ENCODE results near the gene DTNBP1. TPM values are rescaled to one million over a fixed set of nuclear protein-coding genes. Genes with fewer than 3 reads are reported as not detected.

The DTNBP1 gene
- total RNA-seq, 1 experiment from 2014 or later = 12.8 TPM

DNA sequence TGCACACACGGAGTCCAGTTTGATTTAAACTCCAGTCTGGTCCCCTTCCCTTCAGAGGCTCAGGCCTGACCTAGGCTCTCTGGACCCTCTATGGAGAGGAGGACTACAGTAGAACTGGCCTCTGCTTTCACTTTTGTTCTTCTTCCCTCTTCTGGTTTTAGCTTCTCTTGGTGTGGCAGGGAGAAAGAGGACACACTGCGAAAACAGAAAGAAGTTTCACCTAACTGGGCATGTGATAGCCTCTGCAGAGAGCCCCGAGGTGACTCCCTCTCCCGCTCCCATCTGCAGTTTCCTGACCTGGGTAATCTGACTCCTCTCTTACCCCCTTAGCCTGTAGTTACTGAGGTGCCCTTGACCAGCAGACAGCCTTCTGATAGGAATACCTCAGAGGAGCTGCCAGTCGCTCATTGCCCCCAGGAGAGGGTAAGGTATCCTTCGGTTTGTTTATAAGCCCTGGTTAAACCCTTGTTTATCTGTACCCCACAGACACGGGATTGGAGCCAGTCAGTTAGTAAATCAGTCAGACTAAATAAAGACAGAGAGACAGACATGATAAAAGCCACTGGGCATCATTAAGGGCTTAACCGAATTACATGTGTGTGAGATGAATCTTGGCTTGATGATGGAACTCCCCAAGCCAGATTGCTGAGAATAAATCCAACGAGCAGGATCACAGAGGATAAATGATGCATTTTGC lies 12.0 kb upstream of the DTNBP1 start:
- Mint-ChIP-seq H3K27ac (ENCODE audit: unreplicated experiment) (no peak overlapping the region), H3K9me3 (ENCODE audit: low read depth, unreplicated experiment) (no peaks in the 10 kb centered on the region), H3K4me3 (ENCODE audit: low read depth, unreplicated experiment) (no peak overlapping the region), H3K36me3 (ENCODE audit: insufficient read depth, unreplicated experiment) (no peaks in the 10 kb centered on the region), H3K27me3 (ENCODE audit: unreplicated experiment) (peaks cover 22% of the 10 kb centered on the region), H3K4me1 (ENCODE audit: low read depth, unreplicated experiment) (no peaks in the 10 kb centered on the region)
- DNase-seq = no peak
- TF ChIP-seq, protein P1, sequence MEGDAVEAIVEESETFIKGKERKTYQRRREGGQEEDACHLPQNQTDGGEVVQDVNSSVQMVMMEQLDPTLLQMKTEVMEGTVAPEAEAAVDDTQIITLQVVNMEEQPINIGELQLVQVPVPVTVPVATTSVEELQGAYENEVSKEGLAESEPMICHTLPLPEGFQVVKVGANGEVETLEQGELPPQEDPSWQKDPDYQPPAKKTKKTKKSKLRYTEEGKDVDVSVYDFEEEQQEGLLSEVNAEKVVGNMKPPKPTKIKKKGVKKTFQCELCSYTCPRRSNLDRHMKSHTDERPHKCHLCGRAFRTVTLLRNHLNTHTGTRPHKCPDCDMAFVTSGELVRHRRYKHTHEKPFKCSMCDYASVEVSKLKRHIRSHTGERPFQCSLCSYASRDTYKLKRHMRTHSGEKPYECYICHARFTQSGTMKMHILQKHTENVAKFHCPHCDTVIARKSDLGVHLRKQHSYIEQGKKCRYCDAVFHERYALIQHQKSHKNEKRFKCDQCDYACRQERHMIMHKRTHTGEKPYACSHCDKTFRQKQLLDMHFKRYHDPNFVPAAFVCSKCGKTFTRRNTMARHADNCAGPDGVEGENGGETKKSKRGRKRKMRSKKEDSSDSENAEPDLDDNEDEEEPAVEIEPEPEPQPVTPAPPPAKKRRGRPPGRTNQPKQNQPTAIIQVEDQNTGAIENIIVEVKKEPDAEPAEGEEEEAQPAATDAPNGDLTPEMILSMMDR (IDR thresholded peaks at IDR 0.05; ENCODE audit: unreplicated experiment) = no peak
- no TSS peak for BruUV-seq (replicated peaks)
- intact Hi-C loops (cut with micrococcal nuclease; ENCODE audit: unreplicated experiment) = no loop called here
- CTCF ChIA-PET = no interaction called here

DNA sequence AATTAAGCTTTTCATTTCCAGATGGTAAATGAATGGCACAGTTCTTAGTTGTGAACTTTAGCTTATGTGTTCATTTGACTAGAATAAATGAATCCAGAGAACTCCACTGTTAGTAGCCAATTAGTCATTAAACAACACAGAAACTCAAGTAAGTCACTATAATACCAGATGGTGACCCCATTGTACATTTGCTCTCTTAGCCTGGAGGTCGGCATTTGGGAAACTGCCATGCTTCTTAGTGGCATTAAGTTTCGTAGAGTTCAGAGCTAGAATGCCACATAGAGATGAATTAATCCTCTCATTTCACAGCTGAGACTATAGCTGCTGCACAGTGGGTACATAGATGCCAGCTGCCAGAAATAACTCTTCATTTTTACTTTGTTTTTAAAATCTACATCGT lies 10.8 kb upstream of the DTNBP1 start:
- DNase-seq = no peak
- intact Hi-C loops (cut with micrococcal nuclease; ENCODE audit: unreplicated experiment) = no loop called here
- Mint-ChIP-seq H3K36me3 (ENCODE audit: insufficient read depth, unreplicated experiment) (no peaks in the 10 kb centered on the region), H3K27me3 (ENCODE audit: unreplicated experiment) (peaks cover 32% of the 10 kb centered on the region), H3K4me3 (ENCODE audit: low read depth, unreplicated experiment) (no peak overlapping the region), H3K9me3 (ENCODE audit: low read depth, unreplicated experiment) (no peaks in the 10 kb centered on the region), H3K4me1 (ENCODE audit: low read depth, unreplicated experiment) (no peaks in the 10 kb centered on the region), H3K27ac (ENCODE audit: unreplicated experiment) (no peak overlapping the region)
- BruUV-seq (replicated peaks) = no TSS peak
- TF ChIP-seq, protein P1 (IDR thresholded peaks at IDR 0.05; ENCODE audit: unreplicated experiment) = no peak
- CTCF ChIA-PET = no interaction called here

DNA sequence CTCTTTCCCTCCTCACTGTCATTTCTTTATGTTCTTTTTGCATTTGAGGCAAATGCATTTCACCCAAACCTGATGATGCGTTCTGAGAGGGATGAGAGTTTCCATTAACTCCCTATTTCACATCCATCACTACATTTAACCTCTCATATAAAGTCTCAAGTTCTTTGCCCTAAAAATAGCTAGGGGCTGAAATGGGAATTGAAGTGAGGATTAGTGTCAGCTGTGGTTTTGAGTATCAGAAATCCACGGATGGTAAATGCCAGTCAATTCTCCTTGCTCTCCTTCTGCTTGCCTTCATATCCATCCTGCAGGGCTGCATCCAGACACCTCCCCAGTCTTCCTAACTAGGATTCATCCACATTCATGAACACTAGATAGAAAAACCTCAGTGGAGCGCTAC lies 10.0 kb upstream of the DTNBP1 start:
- intact Hi-C loops (cut with micrococcal nuclease; ENCODE audit: unreplicated experiment) = no loop called here
- no peak for DNase-seq
- Mint-ChIP-seq H3K27ac (ENCODE audit: unreplicated experiment) (no peak overlapping the region), H3K36me3 (ENCODE audit: insufficient read depth, unreplicated experiment) (no peaks in the 10 kb centered on the region), H3K4me3 (ENCODE audit: low read depth, unreplicated experiment) (no peak overlapping the region), H3K9me3 (ENCODE audit: low read depth, unreplicated experiment) (no peaks in the 10 kb centered on the region), H3K27me3 (ENCODE audit: unreplicated experiment) (peaks cover 40% of the 10 kb centered on the region), H3K4me1 (ENCODE audit: low read depth, unreplicated experiment) (no peaks in the 10 kb centered on the region)
- no TSS peak for BruUV-seq (replicated peaks)
- CTCF ChIA-PET = no interaction called here
- TF ChIP-seq, protein P1 (IDR thresholded peaks at IDR 0.05; ENCODE audit: unreplicated experiment) = no peak

DNA sequence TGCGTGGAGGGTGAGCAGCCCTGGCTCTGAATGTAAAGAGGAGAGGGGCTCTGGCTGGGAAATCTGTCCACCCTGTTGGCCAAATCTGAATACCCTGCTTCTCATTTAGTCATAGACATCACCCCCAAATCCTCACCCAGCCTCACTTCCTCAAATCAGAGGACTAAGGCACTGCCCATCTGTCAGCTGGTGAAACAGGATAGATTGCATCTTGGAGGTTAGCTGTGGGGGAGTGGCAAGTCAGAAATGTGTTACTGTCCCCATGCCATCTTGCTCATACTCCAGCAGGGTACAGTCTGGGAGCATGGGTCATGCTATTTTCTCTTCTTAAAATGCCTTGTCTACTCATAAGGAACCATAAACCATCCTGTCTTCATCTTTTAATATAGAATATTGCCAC lies 9.5 kb upstream of the DTNBP1 start:
- CTCF ChIA-PET = no interaction called here
- no peak for DNase-seq
- intact Hi-C loops (cut with micrococcal nuclease; ENCODE audit: unreplicated experiment) = no loop called here
- Mint-ChIP-seq H3K4me1 (ENCODE audit: low read depth, unreplicated experiment) (no peaks in the 10 kb centered on the region), H3K27me3 (ENCODE audit: unreplicated experiment) (peaks cover 46% of the 10 kb centered on the region), H3K36me3 (ENCODE audit: insufficient read depth, unreplicated experiment) (no peaks in the 10 kb centered on the region), H3K27ac (ENCODE audit: unreplicated experiment) (no peak overlapping the region), H3K9me3 (ENCODE audit: low read depth, unreplicated experiment) (no peaks in the 10 kb centered on the region), H3K4me3 (ENCODE audit: low read depth, unreplicated experiment) (no peak overlapping the region)
- TF ChIP-seq, protein P1 (IDR thresholded peaks at IDR 0.05; ENCODE audit: unreplicated experiment) = no peak
- BruUV-seq (replicated peaks) = no TSS peak
